SU-DHL-6 (cell line): Measurements from ENCODE around the gene DLG1.

Experiments
- H2AFZ ChIP-seq: fragments of 200-600 bp; sonication (generic); 2 replicates; pipeline ENCODE4 v1.6.1; 2014; ENCODE audit warnings: low read depth, mild to moderate bottlenecking, moderate library complexity, mixed read lengths, antibody characterized with exemption, low read length; ENCODE audit not compliant: severe bottlenecking
- H3F3A ChIP-seq: fragments of 200-600 bp; shearing (Covaris generic); 2 replicates; pipeline ENCODE4 v1.6.0; 2016; ENCODE audit warnings: antibody characterized with exemption, mild to moderate bottlenecking; ENCODE audit not compliant: insufficient read depth
- H3K27ac ChIP-seq: fragments of 200-600 bp; sonication (generic); 2 replicates; pipeline ENCODE4 v1.5.1; 2016; ENCODE audit warnings: low read depth, mild to moderate bottlenecking, low read length, moderate library complexity, mixed read lengths
- H3K27me3 ChIP-seq: fragments of 200-600 bp; sonication (generic), shearing (Covaris generic); 2 replicates; pipeline ENCODE4 v1.6.0; 2014; ENCODE audit warnings: mild to moderate bottlenecking, low read length
- H3K36me3 ChIP-seq: fragments of 200-600 bp; sonication (generic); 2 replicates; pipeline ENCODE4 v1.6.1; 2014; ENCODE audit warnings: mild to moderate bottlenecking, low read length, mixed read lengths
- H3K4me2 ChIP-seq: fragments of 300-600, 200-600 bp; shearing (Covaris generic), sonication (generic); 2 replicates; pipeline ENCODE4 v1.6.0; 2014; ENCODE audit warnings: low read length, low read depth, mild to moderate bottlenecking; ENCODE audit not compliant: poor library complexity, severe bottlenecking
- H3K4me3 ChIP-seq: fragments of 200-600 bp; sonication (generic); 2 replicates; pipeline ENCODE4 v1.5.1; 2014; ENCODE audit warnings: antibody characterized with exemption, low read length, mild to moderate bottlenecking, mixed read lengths; ENCODE audit not compliant: insufficient read depth, poor library complexity, severe bottlenecking
- H3K79me2 ChIP-seq: fragments of 200-600 bp; sonication (generic); 2 replicates; pipeline ENCODE4 v1.6.1; 2014; ENCODE audit warnings: mild to moderate bottlenecking, low read length, moderate library complexity; ENCODE audit not compliant: insufficient read depth
- H3K9ac ChIP-seq: fragments of 200-600 bp; sonication (generic); 2 replicates; pipeline ENCODE4 v1.7.0; 2014; ENCODE audit warnings: mild to moderate bottlenecking, low read length
- H3K9me2 ChIP-seq: fragments of 200-600 bp; sonication (generic); replicated peaks from 2 replicates; pipeline ENCODE4 v1.6.1; 2014; ENCODE audit warnings: low read length; ENCODE audit not compliant: insufficient read depth
- H3K9me3 ChIP-seq: fragments of 200-600 bp; sonication (generic); 2 replicates; pipeline ENCODE4 v1.6.1; 2014; ENCODE audit warnings: low read length, mixed read lengths; ENCODE audit not compliant: insufficient read depth
- H4K20me1 ChIP-seq: fragments of 200-600 bp; sonication (generic); 2 replicates; pipeline ENCODE4 v1.6.1; 2014; ENCODE audit warnings: low read depth, mild to moderate bottlenecking, antibody characterized with exemption, low read length, moderate library complexity, mixed read lengths
- CTCF ChIP-seq: fragments of 200-600 bp; sonication (generic); IDR thresholded peaks from one replicate; pipeline ENCODE4 v1.5.1; 2017; ENCODE audit warnings: antibody characterized with exemption, mild to moderate bottlenecking, low read length, moderate library complexity; ENCODE audit not compliant: insufficient read depth, poor library complexity, severe bottlenecking
- EZH2phosphoT487 ChIP-seq: fragments of 200-600 bp; sonication (generic), shearing (Covaris generic); conservative IDR thresholded peaks from 2 replicates; pipeline ENCODE4 v1.6.1; 2018; ENCODE audit warnings: mild to moderate bottlenecking, antibody characterized with exemption, low read length, moderate library complexity, mixed read lengths

Gene DLG1

GRCh38 chr3:197333901-197334639, 35.7 kb upstream of the DLG1 start:
- no peaks in the 10 kb centered on the region for H3K27me3 ChIP-seq
- no peaks in the 10 kb centered on the region for H3K9me3 ChIP-seq
- no peaks in the 10 kb centered on the region for H3F3A ChIP-seq
- TF ChIP-seq EZH2phosphoT487 (no peak), CTCF (no peak)
- H3K9me2 ChIP-seq, result no peaks in the 10 kb centered on the region
- no peaks in the 10 kb centered on the region for H4K20me1 ChIP-seq
- H2AFZ ChIP-seq, result no peak overlapping the region
- H3K9ac ChIP-seq, result no peak overlapping the region
- H3K4me2 ChIP-seq, result no peak overlapping the region
- no peaks in the 10 kb centered on the region for H3K79me2 ChIP-seq
- no peak overlapping the region for H3K27ac ChIP-seq
- no peaks in the 10 kb centered on the region for H3K36me3 ChIP-seq
- H3K4me3 ChIP-seq, result no peak overlapping the region

DNA sequence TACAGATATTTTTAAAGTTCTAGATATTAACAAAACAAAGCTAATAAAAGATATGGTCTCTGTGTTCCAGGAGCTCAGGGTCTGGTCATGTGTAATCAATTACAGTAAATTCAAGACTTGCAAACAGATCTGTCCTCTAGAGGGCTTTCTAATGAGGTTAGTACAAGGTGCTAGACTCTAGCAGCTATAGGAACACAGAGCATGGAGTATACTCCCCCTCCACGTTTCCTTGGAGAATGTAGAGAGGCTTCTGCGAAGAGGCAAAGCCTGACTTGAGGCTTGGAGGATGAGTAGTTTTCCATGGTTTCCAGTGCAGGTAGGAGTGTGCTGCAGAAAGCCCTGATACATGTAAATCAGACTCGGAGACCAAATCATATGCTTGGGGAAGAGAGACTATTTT, 32.7 kb upstream of the DLG1 start:
- H3K27me3 ChIP-seq, result no peaks in the 10 kb centered on the region
- no peaks in the 10 kb centered on the region for H3K9me3 ChIP-seq
- no peak overlapping the region for H3K4me2 ChIP-seq
- H4K20me1 ChIP-seq, result no peaks in the 10 kb centered on the region
- no peak overlapping the region for H3K4me3 ChIP-seq
- H3K27ac ChIP-seq, result no peak overlapping the region
- H3K79me2 ChIP-seq, result no peaks in the 10 kb centered on the region
- no peaks in the 10 kb centered on the region for H3F3A ChIP-seq
- no peak overlapping the region for H2AFZ ChIP-seq
- H3K9ac ChIP-seq, result no peak overlapping the region
- H3K9me2 ChIP-seq, result no peaks in the 10 kb centered on the region
- TF ChIP-seq EZH2phosphoT487 (no peak), CTCF (no peak)
- H3K36me3 ChIP-seq, result no peaks in the 10 kb centered on the region

- Histone ChIP-seq H4K20me1 (no peaks in the 10 kb centered on the region), H3K79me2 (no peaks in the 10 kb centered on the region), H3K4me2 (no peak overlapping the region), H3K9me2 (no peaks in the 10 kb centered on the region), H3K9ac (no peak overlapping the region), H3K27ac (no peak overlapping the region), H2AFZ (no peak overlapping the region), H3K27me3 (no peaks in the 10 kb centered on the region), H3K9me3 (no peaks in the 10 kb centered on the region), H3K36me3 (no peaks in the 10 kb centered on the region), H3F3A (no peaks in the 10 kb centered on the region), H3K4me3 (no peak overlapping the region)
- TF ChIP-seq CTCF, result no peak
- no peak for TF ChIP-seq EZH2phosphoT487
Observed at GRCh38 chr3:197329382-197329781, 31.0 kb upstream of the DLG1 start.
